ENCODE measurements around the gene MLYCD. TPM values are rescaled to one million over a fixed set of nuclear protein-coding genes. Genes with fewer than 3 reads are reported as not detected.
A peak's percentile ranks its signal among the peaks of the same experiment; 100 is the strongest.

The MLYCD gene
- total RNA-seq, 1 experiment from 2014 or later: 2.2 TPM

GRCh38 chr16:83886199-83886971, 12.5 kb upstream of the MLYCD start:
- no peaks in the 10 kb centered on the region for H3K4me1 ChIP-seq (replicated peaks)
- H3K9me3 ChIP-seq (replicated peaks): no peaks in the 10 kb centered on the region
- peaks cover 4% of the 10 kb centered on the region; the same call in 1 of the 2 replicates for H3K27me3 ChIP-seq (replicated peaks)
- H3K4me3 ChIP-seq: no peak overlapping the region
- peak in 1 of 2 experiments; percentile 24 for DNase-seq (ENCODE audit: low read depth in 1 of 2, low spot score in 2 of 2)
- no peaks in the 10 kb centered on the region for H3K36me3 ChIP-seq
- H3K27ac ChIP-seq: no peak overlapping the region

- no peaks in the 10 kb centered on the region; the same call in 1 of the 2 replicates for H3K27me3 ChIP-seq (replicated peaks)
- no peak for DNase-seq (ENCODE audit: low read depth in 1 of 2, low spot score in 2 of 2)
- no peaks in the 10 kb centered on the region for H3K36me3 ChIP-seq
- H3K9me3 ChIP-seq (replicated peaks): no peaks in the 10 kb centered on the region
- H3K4me1 ChIP-seq (replicated peaks): no peaks in the 10 kb centered on the region
- no peak overlapping the region for H3K4me3 ChIP-seq
- H3K27ac ChIP-seq: no peak overlapping the region
Observed at GRCh38 chr16:83887080-83887479, 11.8 kb upstream of the MLYCD start.

GRCh38 chr16:83887564-83887963, 11.4 kb upstream of the MLYCD start:
- Histone ChIP-seq H3K4me3 (no peak overlapping the region), H3K27ac (no peak overlapping the region), H3K9me3 (replicated peaks) (no peaks in the 10 kb centered on the region), H3K27me3 (replicated peaks) (no peaks in the 10 kb centered on the region; the same call in 1 of the 2 replicates), H3K4me1 (replicated peaks) (no peaks in the 10 kb centered on the region), H3K36me3 (no peaks in the 10 kb centered on the region)
- DNase-seq (ENCODE audit: low read depth in 1 of 2, low spot score in 2 of 2): peak in 1 of 2 experiments; percentile 28

DNA sequence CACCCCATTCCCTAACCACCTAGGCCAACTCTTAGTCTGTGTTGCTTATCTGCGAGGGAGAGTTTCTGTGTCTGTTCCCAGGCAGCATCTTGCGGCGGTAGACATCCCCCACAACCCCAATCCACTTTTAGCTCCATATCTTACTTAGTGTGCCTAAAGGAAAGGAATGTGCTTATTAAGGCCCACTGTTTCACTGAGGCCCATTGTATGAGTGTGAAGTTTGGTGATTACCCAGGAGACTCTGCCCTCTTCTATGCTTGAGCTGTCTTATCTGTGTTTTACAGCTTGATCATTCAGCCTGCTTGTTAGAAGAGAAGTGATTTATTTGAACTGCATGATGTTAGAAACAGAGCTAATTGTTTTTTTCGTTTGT, 10.3 kb upstream of the MLYCD start:
- Histone ChIP-seq H3K4me3 (no peak overlapping the region), H3K4me1 (replicated peaks) (no peaks in the 10 kb centered on the region), H3K9me3 (replicated peaks) (no peaks in the 10 kb centered on the region), H3K27me3 (replicated peaks) (no peaks in the 10 kb centered on the region; the same call in none of the 2 replicates), H3K36me3 (no peaks in the 10 kb centered on the region), H3K27ac (no peak overlapping the region)
- DNase-seq (ENCODE audit: low read depth in 1 of 2, low spot score in 2 of 2): no peak

- no peaks in the 10 kb centered on the region for H3K36me3 ChIP-seq
- no peak for DNase-seq (ENCODE audit: low read depth in 1 of 2, low spot score in 2 of 2)
- H3K4me3 ChIP-seq: no peak overlapping the region
- H3K27ac ChIP-seq: no peak overlapping the region
- H3K4me1 ChIP-seq (replicated peaks): no peaks in the 10 kb centered on the region
- H3K9me3 ChIP-seq (replicated peaks): no peaks in the 10 kb centered on the region
- no peaks in the 10 kb centered on the region; the same call in none of the 2 replicates for H3K27me3 ChIP-seq (replicated peaks)
Observed at GRCh38 chr16:83890359-83890758, 8.6 kb upstream of the MLYCD start.

DNA sequence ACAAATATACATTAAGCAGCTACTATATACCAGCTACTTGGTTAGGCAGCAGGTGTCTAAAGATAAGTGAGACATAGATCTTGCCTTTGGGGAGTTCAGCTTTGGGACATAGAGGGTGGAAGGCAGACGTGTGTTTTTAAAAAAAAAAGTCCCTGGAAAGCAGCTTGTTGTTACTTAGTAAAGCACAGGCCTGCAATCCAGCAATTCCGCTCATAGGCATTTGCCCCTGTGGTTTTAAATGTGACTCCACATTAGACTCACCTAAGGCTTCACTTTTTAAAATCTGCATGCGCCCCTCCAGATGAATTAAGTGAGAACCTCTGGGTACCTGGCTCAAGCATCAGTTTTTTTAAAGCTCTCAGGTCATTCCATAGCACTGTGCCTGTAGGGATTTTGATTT, 7.2 kb upstream of the MLYCD start:
- DNase-seq (ENCODE audit: low read depth in 1 of 2, low spot score in 2 of 2): peak in 1 of 2 experiments; percentile 1
- Histone ChIP-seq H3K4me1 (replicated peaks) (no peaks in the 10 kb centered on the region), H3K9me3 (replicated peaks) (no peaks in the 10 kb centered on the region), H3K36me3 (no peaks in the 10 kb centered on the region), H3K27ac (no peak overlapping the region), H3K27me3 (replicated peaks) (no peaks in the 10 kb centered on the region; the same call in none of the 2 replicates), H3K4me3 (no peak overlapping the region)

- no peaks in the 10 kb centered on the region; the same call in 1 of the 2 replicates for H3K27me3 ChIP-seq (replicated peaks)
- no peak overlapping the region for H3K27ac ChIP-seq
- peaks cover 16% of the 10 kb centered on the region for H3K4me1 ChIP-seq (replicated peaks)
- peaks cover 3% of the 10 kb centered on the region; the same call in 1 of the 2 replicates for H3K9me3 ChIP-seq (replicated peaks)
- H3K36me3 ChIP-seq: peaks cover 5% of the 10 kb centered on the region
- no peak for DNase-seq (ENCODE audit: low read depth in 1 of 2, low spot score in 2 of 2)
- H3K4me3 ChIP-seq: no peak overlapping the region
Observed at GRCh38 chr16:83895243-83895642, 3.7 kb upstream of the MLYCD start.

- peaks cover 20% of the 10 kb centered on the region for H3K4me1 ChIP-seq (replicated peaks)
- no peak overlapping the region for H3K27ac ChIP-seq
- peaks cover 9% of the 10 kb centered on the region for H3K36me3 ChIP-seq
- peaks cover 3% of the 10 kb centered on the region; the same call in 1 of the 2 replicates for H3K9me3 ChIP-seq (replicated peaks)
- H3K27me3 ChIP-seq (replicated peaks): no peaks in the 10 kb centered on the region; the same call in 1 of the 2 replicates
- no peak overlapping the region for H3K4me3 ChIP-seq
- DNase-seq (ENCODE audit: low read depth in 1 of 2, low spot score in 2 of 2): no peak
Observed at GRCh38 chr16:83895942-83896341, 3.0 kb upstream of the MLYCD start.

GRCh38 chr16:83899272-83899897, 470 bp downstream of the MLYCD start:
- peak overlapping the region; percentile 99 for H3K4me3 ChIP-seq
- peak overlapping the region; percentile 11; the same call in 1 of the 2 replicates for H3K27ac ChIP-seq
- peak; percentile 53 to 65 for DNase-seq (ENCODE audit: low read depth in 1 of 2, low spot score in 2 of 2)
- peaks cover 17% of the 10 kb centered on the region for H3K36me3 ChIP-seq
- H3K4me1 ChIP-seq (replicated peaks): peaks cover 28% of the 10 kb centered on the region
- H3K9me3 ChIP-seq (replicated peaks): peaks cover 3% of the 10 kb centered on the region; the same call in 1 of the 2 replicates
- H3K27me3 ChIP-seq (replicated peaks): no peaks in the 10 kb centered on the region

- peaks cover 28% of the 10 kb centered on the region for H3K4me1 ChIP-seq (replicated peaks)
- H3K27ac ChIP-seq: no peak overlapping the region
- peaks cover 3% of the 10 kb centered on the region; the same call in 1 of the 2 replicates for H3K9me3 ChIP-seq (replicated peaks)
- no peak for DNase-seq (ENCODE audit: low read depth in 1 of 2, low spot score in 2 of 2)
- H3K4me3 ChIP-seq: peak overlapping the region; percentile 99
- no peaks in the 10 kb centered on the region for H3K27me3 ChIP-seq (replicated peaks)
- H3K36me3 ChIP-seq: peaks cover 17% of the 10 kb centered on the region
Observed at GRCh38 chr16:83899978-83900377, 1.1 kb downstream of the MLYCD start.

DNA sequence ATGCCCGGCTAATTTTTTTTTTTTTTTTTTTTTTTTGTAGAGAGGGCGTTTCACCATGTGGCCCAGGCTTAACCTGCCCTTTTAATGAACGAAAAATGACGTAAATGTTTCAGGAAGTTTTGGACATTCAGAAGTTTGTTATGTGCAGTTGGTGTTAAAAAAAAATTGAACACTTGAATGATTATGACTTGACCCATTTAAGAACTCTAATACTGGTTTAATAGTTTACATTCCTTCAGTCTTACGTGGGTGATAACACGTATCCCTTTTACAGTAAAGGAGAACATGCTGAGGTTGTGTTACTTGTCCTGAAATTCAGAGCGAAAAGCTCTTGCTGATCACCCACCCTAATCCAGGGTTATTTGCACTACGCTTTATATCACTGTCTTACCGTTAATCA, 1.7 kb downstream of the MLYCD start:
- no peaks in the 10 kb centered on the region for H3K27me3 ChIP-seq (replicated peaks)
- DNase-seq (ENCODE audit: low read depth in 1 of 2, low spot score in 2 of 2): no peak
- H3K4me1 ChIP-seq (replicated peaks): peaks cover 28% of the 10 kb centered on the region
- no peak overlapping the region for H3K4me3 ChIP-seq
- H3K9me3 ChIP-seq (replicated peaks): peaks cover 3% of the 10 kb centered on the region; the same call in 1 of the 2 replicates
- peaks cover 17% of the 10 kb centered on the region for H3K36me3 ChIP-seq
- H3K27ac ChIP-seq: peak overlapping the region; percentile 41

DNA sequence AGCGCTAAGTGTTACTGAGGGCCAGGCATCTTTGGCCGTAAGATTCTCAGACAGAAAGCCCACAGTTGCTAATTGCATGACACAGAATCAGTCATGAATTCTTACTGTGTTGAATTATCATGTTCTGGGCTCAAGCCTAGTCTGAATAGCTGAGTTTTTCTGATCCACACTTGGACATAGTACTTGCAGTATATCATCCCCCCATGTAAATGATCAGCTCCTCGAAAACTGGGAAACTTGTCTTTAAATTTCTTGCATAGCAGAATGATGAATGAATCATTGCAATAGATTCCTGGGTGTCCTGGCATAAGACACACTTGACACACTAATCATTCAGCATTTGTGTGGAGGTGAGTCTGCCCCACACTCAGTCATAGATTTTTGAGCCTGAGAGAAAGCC, 2.2 kb downstream of the MLYCD start:
- DNase-seq (ENCODE audit: low read depth in 1 of 2, low spot score in 2 of 2): peak in 1 of 2 experiments; percentile 2

DNA sequence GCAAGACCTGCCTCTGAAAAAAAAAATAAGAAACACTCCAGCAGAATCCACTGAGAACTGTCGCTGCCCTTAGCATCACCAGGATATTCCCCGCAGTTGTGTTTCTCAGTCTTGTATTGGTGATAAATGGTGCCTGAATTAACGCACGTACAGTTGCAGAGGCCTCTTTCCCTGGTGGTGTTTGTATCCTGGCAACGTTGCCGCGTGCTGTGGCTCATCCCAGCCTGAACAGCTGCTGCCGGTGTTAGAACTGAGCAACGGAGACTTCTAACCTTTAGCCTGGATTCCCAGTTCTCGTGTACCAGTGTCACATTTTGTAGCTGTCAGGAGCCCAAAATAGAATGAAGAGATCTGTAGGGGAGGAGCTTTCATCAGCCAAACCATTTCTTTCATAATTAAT, 4.8 kb downstream of the MLYCD start:
- Histone ChIP-seq H3K4me3 (no peak overlapping the region), H3K27ac (no peak overlapping the region), H3K27me3 (replicated peaks) (no peaks in the 10 kb centered on the region), H3K36me3 (peaks cover 26% of the 10 kb centered on the region), H3K9me3 (replicated peaks) (peaks cover 3% of the 10 kb centered on the region; the same call in 1 of the 2 replicates), H3K4me1 (replicated peaks) (peaks cover 24% of the 10 kb centered on the region)
- DNase-seq (ENCODE audit: low read depth in 1 of 2, low spot score in 2 of 2): no peak

More for the DNA sequence above, 2.2 kb downstream of the MLYCD start:
- Histone ChIP-seq H3K9me3 (replicated peaks) (peaks cover 3% of the 10 kb centered on the region; the same call in 1 of the 2 replicates), H3K4me1 (replicated peaks) (peaks cover 28% of the 10 kb centered on the region), H3K27me3 (replicated peaks) (no peaks in the 10 kb centered on the region), H3K36me3 (peaks cover 17% of the 10 kb centered on the region), H3K27ac (peak overlapping the region; percentile 41), H3K4me3 (no peak overlapping the region)

- DNase-seq (ENCODE audit: low read depth in 1 of 2, low spot score in 2 of 2): no peak
- no peaks in the 10 kb centered on the region for H3K27me3 ChIP-seq (replicated peaks)
- peaks cover under 1% of the 10 kb centered on the region for H3K4me1 ChIP-seq (replicated peaks)
- no peak overlapping the region for H3K27ac ChIP-seq
- H3K9me3 ChIP-seq (replicated peaks): no peaks in the 10 kb centered on the region
- H3K36me3 ChIP-seq: peaks cover 10% of the 10 kb centered on the region
- no peak overlapping the region for H3K4me3 ChIP-seq
Observed at GRCh38 chr16:83906683-83907082, 7.8 kb downstream of the MLYCD start.

All from SJSA1 (cell line).